Subcutaneous adipose tissue (tissue), 4 donors: ENCODE data around the gene CCDC187. TPM values are rescaled to one million over a fixed set of nuclear protein-coding genes. Genes with fewer than 3 reads are reported as not detected.

Experiments used
- total RNA-seq, 4 donors: library from RNA; depleted of rRNA; stranded (reverse); fragments of >200 nt; gene quantifications; one replicate each; pipeline ENCODE4 v1.1.0, GENCODE V29; 2016
- TF ChIP-seq, protein P1 (sequence below): fragments of 450-650 bp; IDR thresholded peaks from one replicate; pipeline ENCODE4 v1.5.1; 2016; ENCODE audit warnings: low read depth, mild to moderate bottlenecking, control low read depth, antibody characterized with exemption, moderate library complexity

The CCDC187 gene
- total RNA-seq, 4 donors from 2014 or later = not detected

DNA sequence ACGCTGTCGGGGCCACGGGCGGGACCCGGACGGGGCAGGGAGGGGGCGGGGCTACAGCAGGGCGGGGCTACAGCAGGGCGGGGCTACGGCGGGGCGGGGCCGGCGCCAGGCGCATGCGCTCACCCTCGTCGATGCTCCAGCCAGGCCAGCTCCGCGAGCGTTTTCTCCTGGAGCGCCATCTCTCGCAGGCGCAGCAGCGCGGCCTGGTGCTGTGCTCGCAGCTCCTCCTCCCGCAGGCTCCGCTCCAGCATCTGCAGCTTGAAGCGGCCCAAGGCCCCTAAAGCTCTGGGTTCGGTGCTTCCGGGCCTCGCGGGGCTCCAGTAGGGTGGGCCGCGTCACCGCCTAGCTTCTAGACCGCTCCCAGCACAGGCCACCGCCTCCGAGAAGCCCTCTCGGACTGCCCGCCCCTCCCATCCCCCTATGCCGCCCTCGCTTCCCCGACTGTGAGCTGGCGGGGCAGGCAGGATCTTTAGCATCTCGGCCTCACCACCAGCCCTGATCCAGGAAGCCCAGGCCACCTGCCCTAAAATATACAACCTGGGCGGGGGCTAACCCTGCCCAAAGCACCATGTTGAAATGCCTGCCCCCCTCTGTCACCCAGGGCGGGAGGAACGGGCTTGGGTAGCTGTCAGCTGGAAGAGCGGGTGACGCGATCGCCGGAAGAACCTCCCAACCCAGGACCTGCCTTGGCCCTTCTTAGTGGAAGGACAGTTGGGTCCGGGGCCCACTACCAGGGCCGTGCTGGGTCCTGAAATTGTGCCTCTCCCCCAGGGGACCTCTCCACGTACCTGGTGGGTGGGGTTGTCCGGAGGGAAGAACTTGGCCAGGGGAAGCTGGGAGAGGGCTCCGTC, 36.4 kb downstream of the CCDC187 start:
- TF ChIP-seq, protein P1, sequence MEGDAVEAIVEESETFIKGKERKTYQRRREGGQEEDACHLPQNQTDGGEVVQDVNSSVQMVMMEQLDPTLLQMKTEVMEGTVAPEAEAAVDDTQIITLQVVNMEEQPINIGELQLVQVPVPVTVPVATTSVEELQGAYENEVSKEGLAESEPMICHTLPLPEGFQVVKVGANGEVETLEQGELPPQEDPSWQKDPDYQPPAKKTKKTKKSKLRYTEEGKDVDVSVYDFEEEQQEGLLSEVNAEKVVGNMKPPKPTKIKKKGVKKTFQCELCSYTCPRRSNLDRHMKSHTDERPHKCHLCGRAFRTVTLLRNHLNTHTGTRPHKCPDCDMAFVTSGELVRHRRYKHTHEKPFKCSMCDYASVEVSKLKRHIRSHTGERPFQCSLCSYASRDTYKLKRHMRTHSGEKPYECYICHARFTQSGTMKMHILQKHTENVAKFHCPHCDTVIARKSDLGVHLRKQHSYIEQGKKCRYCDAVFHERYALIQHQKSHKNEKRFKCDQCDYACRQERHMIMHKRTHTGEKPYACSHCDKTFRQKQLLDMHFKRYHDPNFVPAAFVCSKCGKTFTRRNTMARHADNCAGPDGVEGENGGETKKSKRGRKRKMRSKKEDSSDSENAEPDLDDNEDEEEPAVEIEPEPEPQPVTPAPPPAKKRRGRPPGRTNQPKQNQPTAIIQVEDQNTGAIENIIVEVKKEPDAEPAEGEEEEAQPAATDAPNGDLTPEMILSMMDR = no peak

DNA sequence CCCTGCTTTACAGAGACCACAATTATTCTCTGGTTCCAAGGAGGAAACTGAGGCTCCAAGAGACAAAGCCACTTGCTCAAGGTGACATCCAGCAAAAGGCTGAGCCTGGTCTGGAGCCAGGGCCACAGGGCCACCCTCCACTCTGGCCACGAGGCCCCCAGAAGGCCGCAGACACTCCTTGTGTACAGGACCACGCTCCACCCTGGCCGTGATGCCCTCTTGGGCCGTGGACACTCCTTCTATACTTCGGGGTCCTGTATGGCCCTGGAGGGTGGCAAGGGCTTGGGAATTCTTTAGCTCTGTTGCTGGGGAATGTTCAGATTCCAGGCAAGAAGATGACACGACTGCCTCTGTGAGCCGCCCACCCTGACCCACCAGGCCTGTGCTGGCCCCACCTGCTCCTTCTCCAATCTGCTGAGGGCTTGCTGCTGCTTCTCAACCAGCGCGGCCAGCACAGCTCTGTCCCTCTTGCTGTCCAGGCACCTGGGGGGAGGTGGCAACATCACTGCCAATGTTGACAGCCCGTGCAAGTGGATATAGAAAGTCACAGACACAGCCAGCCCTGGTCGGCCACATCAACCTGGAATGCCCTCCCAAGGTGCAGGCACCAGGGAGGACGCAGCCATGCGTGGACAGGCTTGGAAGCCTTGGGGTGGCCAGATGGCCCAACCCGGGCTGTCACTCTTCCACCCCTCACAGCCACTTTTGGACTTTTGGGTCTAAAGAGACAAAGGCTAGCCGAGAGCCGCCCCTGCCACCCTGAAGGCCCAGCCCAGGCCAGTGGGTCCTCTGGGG, 38.1 kb downstream of the CCDC187 start:
- TF ChIP-seq, protein P1 = no peak

DNA sequence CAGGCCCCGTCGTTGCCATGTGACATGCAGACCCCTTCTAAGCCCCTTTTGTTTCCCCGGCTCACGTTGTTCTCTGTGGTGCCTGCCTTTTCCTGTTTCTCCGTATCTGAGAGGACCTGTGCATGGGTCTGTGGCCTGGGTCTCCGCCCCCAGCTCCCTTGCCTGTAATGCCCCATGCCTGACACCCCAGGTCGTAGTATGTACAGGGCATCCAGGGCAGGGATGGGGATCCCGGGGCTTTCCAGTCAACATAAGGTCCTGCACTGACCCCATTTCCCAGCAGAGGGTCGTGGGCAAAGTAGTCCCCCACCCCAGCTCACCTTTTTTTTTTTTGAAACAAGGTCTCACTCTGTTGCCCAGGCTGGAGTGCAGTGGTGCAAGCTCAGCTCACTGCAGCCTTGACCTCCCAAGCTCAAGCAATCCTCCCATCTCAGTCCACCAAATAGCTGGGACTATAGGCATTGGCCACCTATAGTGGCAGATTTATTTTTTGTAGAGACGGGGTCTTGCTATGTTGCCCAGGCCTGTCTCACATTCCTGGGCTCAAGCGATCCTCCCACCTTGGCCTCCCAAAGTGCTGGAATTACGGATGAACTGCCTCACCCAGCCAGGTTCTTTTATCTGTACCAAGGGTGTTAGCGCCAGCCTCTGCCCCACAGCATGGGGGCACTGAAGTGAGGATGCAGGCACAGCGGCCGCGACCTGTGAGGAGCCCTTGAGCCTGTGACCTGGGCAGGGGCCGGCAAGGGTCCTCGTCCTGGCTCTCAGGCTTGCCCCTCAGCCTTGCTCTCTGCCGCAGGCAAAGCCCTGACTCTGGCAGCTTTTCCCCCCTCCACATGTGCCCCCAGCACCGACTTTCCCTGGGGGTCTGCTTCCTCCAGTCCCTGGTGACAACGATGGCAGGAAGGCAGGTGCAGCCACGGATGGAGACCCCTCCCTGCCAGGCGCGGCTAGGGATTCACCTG, 39.2 kb downstream of the CCDC187 start:
- TF ChIP-seq, protein P1 = no peak

DNA sequence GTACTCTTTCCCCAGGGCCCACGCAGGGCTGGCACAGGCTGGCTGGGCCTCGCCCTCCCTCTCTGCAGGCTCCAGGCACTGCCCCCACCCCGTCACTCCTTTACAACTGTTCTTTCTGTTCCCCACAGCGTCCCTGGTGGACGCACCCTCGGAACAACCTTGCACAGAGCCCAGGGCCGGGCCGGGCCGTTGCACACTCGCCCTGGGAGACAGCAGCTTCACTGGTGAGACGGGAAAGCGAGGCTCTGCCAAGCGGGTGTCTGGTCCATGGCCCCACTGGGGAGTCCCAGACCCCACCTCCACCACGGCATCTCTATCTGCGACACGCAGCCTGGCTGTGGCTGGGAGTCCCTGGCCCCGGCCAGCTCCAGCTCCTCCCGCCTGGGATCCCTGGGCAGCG, 39.9 kb downstream of the CCDC187 start:
- TF ChIP-seq, protein P1 = no peak

DNA sequence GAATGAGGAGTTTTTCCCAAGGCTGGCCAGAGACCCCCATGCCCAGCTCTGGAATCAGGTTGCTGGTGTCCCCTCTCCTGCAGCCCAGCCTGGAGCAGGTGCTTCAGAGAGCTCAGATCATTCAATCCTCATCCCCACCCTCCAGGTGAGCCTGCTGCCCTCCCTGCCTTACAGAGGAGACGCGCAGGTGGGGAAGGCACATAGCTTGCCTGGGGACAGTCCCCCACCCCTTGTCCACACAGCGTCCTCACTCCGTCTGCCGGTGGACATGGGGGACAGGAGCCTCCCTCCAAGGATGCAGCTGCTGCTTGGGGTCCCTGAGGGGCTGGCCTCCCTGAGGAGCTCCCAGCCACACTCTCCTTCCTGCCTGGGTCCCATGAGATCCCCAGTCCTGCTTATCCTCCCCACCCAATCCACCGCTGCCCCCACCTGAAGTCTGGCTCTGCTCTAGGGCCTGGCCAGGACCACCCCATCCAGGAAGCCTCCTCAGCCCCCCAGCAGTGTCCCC, 41.2 kb downstream of the CCDC187 start:
- TF ChIP-seq, protein P1 = no peak

DNA sequence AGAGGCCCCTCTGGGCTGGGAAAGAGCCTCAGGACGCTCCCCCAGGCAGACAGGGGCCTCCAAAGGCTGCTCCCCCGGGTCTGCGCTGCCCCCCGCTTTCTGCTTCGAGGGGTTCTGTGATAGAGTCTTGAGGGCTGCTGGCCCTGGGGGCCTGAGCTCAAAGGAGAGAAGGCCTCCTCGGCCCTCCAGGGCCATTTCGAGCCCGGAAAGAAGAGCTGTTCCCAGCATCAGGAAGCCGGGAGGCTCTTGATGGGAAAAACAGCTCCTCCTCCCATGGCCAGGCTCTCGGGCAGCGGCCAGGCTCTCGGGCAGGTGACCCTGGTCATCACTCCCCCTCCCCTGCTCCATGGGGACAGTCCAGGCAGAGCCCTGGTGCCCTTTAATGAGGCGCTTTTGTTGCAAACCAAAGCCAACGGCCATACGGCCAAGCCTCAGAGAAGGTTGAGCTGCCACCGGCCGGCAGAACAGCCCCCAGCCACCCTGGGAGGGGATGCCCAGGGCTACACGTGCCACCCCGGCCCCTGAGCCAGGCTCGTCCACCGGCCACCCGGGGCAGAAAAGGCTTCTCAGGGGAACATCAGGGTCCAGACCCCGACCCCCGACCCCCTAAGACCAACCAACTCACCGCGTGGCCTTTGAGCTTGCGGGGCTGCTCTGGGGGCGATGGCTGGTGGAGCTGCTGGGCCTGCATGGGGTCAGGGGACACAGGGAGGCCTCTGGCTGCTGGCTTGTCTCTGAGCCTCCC, 42.0 kb downstream of the CCDC187 start:
- TF ChIP-seq, protein P1 = no peak
